HepG2 (cell line): Measurements from ENCODE around the gene MORN1. TPM values are rescaled to one million over a fixed set of nuclear protein-coding genes. Genes with fewer than 3 reads are reported as not detected.

Experiments
- ATAC-seq: fragments of 200-7000 bp; cut with Tn5 transposase; 3 replicates; pipeline ENCODE4 v1.9.1; 2020; ENCODE audit warnings: mild to moderate bottlenecking, moderate library complexity
- BruUV-seq: library from RNA; stranded (reverse); fragments of 400-500 nt; replicated peaks from 2 replicates; lab custom pipeline; 2021; lab: Mats Ljungman, UMichigan
- CTCF ChIA-PET: fragments of 300-600 bp; formaldehyde crosslinking; extraction: SDS; loops from one replicate; lab custom pipeline; 2021; ENCODE audit warnings: low total read pairs, inconsistent platforms, low intra/inter-chr PET ratio; lab: Yijun Ruan, JAX
- POLR2A ChIA-PET: fragments of 350-600 bp; sonication (Branson Sonifier 250); formaldehyde crosslinking; loops from one replicate; lab custom pipeline; 2020; ENCODE audit warnings: antibody characterized with exemption, inconsistent platforms; lab: Yijun Ruan, JAX
- DNase-seq: peaks from one replicate; pipeline ENCODE4 v3.0.0-alpha.2; 2015; ENCODE audit warnings: low spot score
- FAIRE-seq: peaks from 3 replicates; lab custom pipeline; 2011; peaks lifted over from hg19 to GRCh38; lab: Jason Lieb, UNC
- H2AFZ ChIP-seq: one replicate; pipeline ENCODE4 v1.6.1; 2011; ENCODE audit warnings: low read length, inconsistent platforms
- H3K27ac ChIP-seq: fragments of 300-600 bp; 3 replicates; pipeline ENCODE4 v1.8.0; 2011; ENCODE audit warnings: mixed run types, mild to moderate bottlenecking, mixed read lengths, low read length, inconsistent platforms; ENCODE audit not compliant: insufficient read depth; ENCODE audit errors: extremely low read length
- H3K27me3 ChIP-seq, 2 experiments: fragments of 200-600 bp in 1 of 2; 2 replicates in 1 of 2; 3 replicates in 1 of 2; pipeline versions ENCODE4 v1.6.0 to v1.8.0; 2011; ENCODE audit warnings: low read length in 2 of 2, mild to moderate bottlenecking in 2 of 2, moderate library complexity in 2 of 2, inconsistent platforms in 1 of 2; ENCODE audit not compliant: insufficient read depth in 2 of 2, control insufficient read depth in 1 of 2
- H3K36me3 ChIP-seq, 2 experiments: fragments of 200-600 bp in 1 of 2; replicated peaks in 1 of 2; 2 replicates in 1 of 2; 3 replicates in 1 of 2; pipeline versions ENCODE4 v1.5.1 to v1.8.0; 2011; ENCODE audit warnings: low read length in 2 of 2, inconsistent platforms in 1 of 2; ENCODE audit not compliant: insufficient read depth in 2 of 2, control insufficient read depth in 1 of 2
- H3K4me1 ChIP-seq: 2 replicates; pipeline ENCODE4 v1.5.1; 2012; ENCODE audit warnings: low read length, inconsistent platforms; ENCODE audit not compliant: insufficient read depth
- H3K4me2 ChIP-seq: 2 replicates; pipeline ENCODE4 v1.6.0; 2011; ENCODE audit warnings: low read depth, low read length, inconsistent platforms
- H3K4me3 ChIP-seq, 3 experiments: fragments of 200-600 bp in 1 of 3; sonication (generic), shearing (Covaris generic) in 1 of 3; replicated peaks in 1 of 3; 2 replicates each; pipeline ENCODE4 v1.5.1; 2011 to 2016; ENCODE audit warnings: low read length in 3 of 3, inconsistent platforms in 2 of 3, low read depth in 2 of 3, mild to moderate bottlenecking in 2 of 3, control low read depth in 1 of 3, mixed read lengths in 1 of 3; ENCODE audit not compliant: insufficient read depth in 1 of 3
- H3K79me2 ChIP-seq: one replicate; pipeline ENCODE4 v1.6.1; 2011; ENCODE audit warnings: low read length, inconsistent platforms; ENCODE audit not compliant: insufficient read depth
- H3K9ac ChIP-seq: 2 replicates; pipeline ENCODE4 v1.6.0; 2011; ENCODE audit warnings: mild to moderate bottlenecking, low read depth, low read length, inconsistent platforms; ENCODE audit not compliant: insufficient read depth
- H3K9me3 ChIP-seq: 2 replicates; pipeline ENCODE4 v1.5.1; 2012; ENCODE audit warnings: mild to moderate bottlenecking, low read length
- H4K20me1 ChIP-seq: 2 replicates; pipeline ENCODE4 v1.6.0; 2011; ENCODE audit warnings: inconsistent platforms, mild to moderate bottlenecking, low read length, moderate library complexity; ENCODE audit not compliant: insufficient read depth
- ZBTB46 ChIP-seq: sonication (generic); formaldehyde crosslinking; IDR thresholded peaks from 2 replicates; pipeline ENCODE4 v1.4.0; 2020; ENCODE audit warnings: mild to moderate bottlenecking, missing genetic modification reagents, borderline replicate concordance
- ZNF576 ChIP-seq: sonication (generic); formaldehyde crosslinking; IDR thresholded peaks from 2 replicates; pipeline ENCODE4 v1.4.0; 2020; ENCODE audit warnings: mild to moderate bottlenecking, missing genetic modification reagents
- ZNF776 ChIP-seq: sonication (generic); formaldehyde crosslinking; IDR thresholded peaks from 2 replicates; pipeline ENCODE4 v1.4.0; 2020; ENCODE audit warnings: mild to moderate bottlenecking, missing genetic modification reagents
- WGBS: methylation state at CpG from one replicate; pipeline ENCODE4 v1.1.6; 2017; ENCODE audit warnings: low lambda C conversion rate; 5-methylcytosine and 5-hydroxymethylcytosine counted together
- in situ Hi-C: cut with HindIII; loops from 2 replicates; pipeline ENCODE4 v1.10.0; 2017; ENCODE audit warnings: low pct_unique_long_range_greater_than_20kb; ENCODE audit not compliant: extremely low pct_ligation_motif_present
- intact Hi-C: fragments of 100-400 bp; cut with micrococcal nuclease; formaldehyde crosslinking; loops from one replicate; pipeline ENCODE4 v1.10.0; 2022; ENCODE audit not compliant: unreplicated experiment
- polyA plus RNA-seq, 8 experiments: library from polyadenylated mRNA; depleted of rRNA in 3 of 8; stranded (reverse) in 7 of 8; unstranded in 1 of 8; fragments of >200 nt; fragmentation: Illumina TruSeq in 4 of 8; extraction: Trizol in 4 of 8; gene quantifications; 2 replicates each; pipeline versions ENCODE4 v1.2.1 to v1.2.3, GENCODE V29; 2011 to 2016; ENCODE audit warnings: low read depth in 4 of 8, missing spikeins in 1 of 8, mixed read lengths in 1 of 8; ENCODE audit not compliant: insufficient read depth in 1 of 8
- total RNA-seq, 5 experiments: library from RNA; depleted of rRNA; stranded (reverse); fragments of >200 nt; fragmentation: Illumina TruSeq; extraction: Trizol; gene quantifications; 2 replicates each; pipeline ENCODE4 v1.2.3, GENCODE V29; 2016; ENCODE audit warnings: low read depth in 1 of 5

Gene MORN1
- total and polyA plus RNA-seq, 2 of the 13 experiments (the other 11 are each of a cell fraction or from before 2014, with no cell fraction given): 3.1 to 6.5 TPM

- no peak overlapping the region for H3K27ac ChIP-seq
- in situ Hi-C loops (loop anchor here (5.0 kb wide), 1 partner anchor 120 kb away; the partner anchor contains the start of gene FAAP20), intact Hi-C loops (loop anchor here (5.0 kb wide), 1 partner anchor 70 kb away; no protein-coding TSS in a partner anchor)
- DNase-seq: no peak
- TF ChIP-seq ZNF576 (CRISPR knock-in tag) (no peak), ZBTB46 (CRISPR knock-in tag) (0 out of 2 replicates have a peak, but pooled peaks have one; percentile 68), ZNF776 (CRISPR knock-in tag) (0 out of 2 replicates have a peak, but pooled peaks have one; percentile 29)
- CTCF ChIA-PET: no interaction called here
- H3K9ac ChIP-seq: no peak overlapping the region
- peak overlapping the region in 2 of 3 experiments; percentile 18 to 75; a peak in 3 of 6 replicates for H3K4me3 ChIP-seq
- no TSS peak for BruUV-seq
- POLR2A ChIA-PET: interaction anchor here (0.8 to 2.4 kb wide), 7 partner anchors 62 to 123 kb away, joined by 3 to 8 read pairs (median 4); partner anchors contain the start of genes FAAP20, MORN1 and RER1
- peaks cover 2 to 14% of the 10 kb centered on the region in 2 experiments; a peak in 4 of 5 replicates for H3K36me3 ChIP-seq
- no peaks in the 10 kb centered on the region for H3K79me2 ChIP-seq
- peak; percentile 4 for ATAC-seq
- H3K4me1 ChIP-seq: peaks cover 74% of the 10 kb centered on the region
- H3K27me3 ChIP-seq: peaks cover 0 to 9% of the 10 kb centered on the region in 2 experiments; a peak in 2 of 5 replicates
- FAIRE-seq: no peak
- H2AFZ ChIP-seq: no peak overlapping the region
- no peaks in the 10 kb centered on the region for H3K9me3 ChIP-seq
- peak overlapping the region; percentile 79 for H3K4me2 ChIP-seq
- no peaks in the 10 kb centered on the region for H4K20me1 ChIP-seq
- no CpG with 5 or more reads among the region's 10 CpGs for WGBS
Measured at GRCh38 chr1:2312160-2312514, 79.2 kb downstream of the MORN1 start.
